Transverse colon (tissue), 4 donors: Measurements from ENCODE around the gene ABAT. TPM values are rescaled to one million over a fixed set of nuclear protein-coding genes. Genes with fewer than 3 reads are reported as not detected.

Experiments used
- DNase-seq: peaks from one replicate; pipeline ENCODE4 v3.0.0-alpha.2; 2019
- H3K27ac ChIP-seq, 4 donors: fragments of 200-600 bp; sonication (generic); 2 replicates each; pipeline ENCODE4 v1.5.1; 2016 to 2018; ENCODE audit warnings: inconsistent platforms in 4 of 4
- H3K27me3 ChIP-seq: fragments of 200-600 bp; sonication (generic); 2 replicates; pipeline ENCODE4 v1.5.1; 2017; ENCODE audit warnings: inconsistent platforms
- H3K36me3 ChIP-seq, 4 donors: fragments of 200-600 bp; sonication (generic); 2 replicates each; pipeline ENCODE4 v1.5.1; 2017 to 2019; ENCODE audit warnings: inconsistent platforms in 4 of 4
- H3K4me1 ChIP-seq, 4 donors: fragments of 200-600 bp; sonication (generic); 2 replicates each; pipeline ENCODE4 v1.5.1; 2017 to 2020; ENCODE audit warnings: inconsistent platforms in 4 of 4
- H3K4me3 ChIP-seq, 4 donors: fragments of 200-600 bp; sonication (generic); 1 replicate in 1 of 4; 2 replicates in 3 of 4; pipeline versions ENCODE4 v1.5.1 to v1.6.1; 2017 to 2019; ENCODE audit warnings: inconsistent platforms in 4 of 4
- H3K9me3 ChIP-seq, 2 donors: fragments of 200-600 bp; sonication (generic); 2 replicates each; pipeline ENCODE4 v1.5.1; 2017 to 2019; ENCODE audit warnings: inconsistent platforms in 2 of 2
- CTCF ChIP-seq, 5 experiments: fragments of 200-600 bp in 3 of 5; fragments of 450-650 bp in 2 of 5; sonication (generic) in 3 of 5; IDR thresholded peaks; 1 replicate in 2 of 5; 2 replicates in 3 of 5; pipeline ENCODE4 v1.5.1; 2016 to 2017; ENCODE audit warnings: antibody characterized with exemption in 5 of 5, inconsistent platforms in 3 of 5, mild to moderate bottlenecking in 2 of 5, moderate library complexity in 1 of 5
- EP300 ChIP-seq: sonication (generic); formaldehyde crosslinking; IDR thresholded peaks from one replicate; pipeline ENCODE4 v1.6.1; 2017; ENCODE audit warnings: antibody characterized with exemption, low read depth
- POLR2A ChIP-seq: fragments of 450-650 bp; IDR thresholded peaks from one replicate; pipeline ENCODE4 v1.6.1; 2016; ENCODE audit warnings: antibody characterized with exemption, mild to moderate bottlenecking, moderate library complexity
- POLR2AphosphoS5 ChIP-seq, 3 donors: sonication (generic); formaldehyde crosslinking; IDR thresholded peaks; one replicate each; pipeline ENCODE4 v1.6.1; 2016; ENCODE audit warnings: antibody characterized with exemption in 3 of 3
- WGBS, 2 donors: methylation state at CpG; one replicate each; pipeline ENCODE4 v1.1.5; 2018; ENCODE audit warnings: low coverage in 1 of 2; 5-methylcytosine and 5-hydroxymethylcytosine counted together
- in situ Hi-C, 4 donors: fragments of 200-750 bp; cut with MboI; loops; one replicate each; pipeline versions ENCODE4 v1.15.0 to v1.15.1; 2017; ENCODE audit warnings: low sequenced_read_pairs in 3 of 4, low pct_ligation_motif_present in 1 of 4, low pct_unique_long_range_greater_than_20kb in 1 of 4
- intact Hi-C: fragments of 100-400 bp; cut with DNase I; formaldehyde crosslinking; loops from one replicate; pipeline ENCODE4 v1.15.1; 2023; ENCODE audit warnings: low total_unique reads
- total RNA-seq, 4 donors: library from RNA; depleted of rRNA; stranded (reverse); fragments of >200 nt; gene quantifications; one replicate each; pipeline ENCODE4 v1.1.0, GENCODE V29; 2016

The ABAT gene
- total RNA-seq, 4 donors from 2014 or later: 15.7 to 35.2 (median 21.7) TPM

DNA sequence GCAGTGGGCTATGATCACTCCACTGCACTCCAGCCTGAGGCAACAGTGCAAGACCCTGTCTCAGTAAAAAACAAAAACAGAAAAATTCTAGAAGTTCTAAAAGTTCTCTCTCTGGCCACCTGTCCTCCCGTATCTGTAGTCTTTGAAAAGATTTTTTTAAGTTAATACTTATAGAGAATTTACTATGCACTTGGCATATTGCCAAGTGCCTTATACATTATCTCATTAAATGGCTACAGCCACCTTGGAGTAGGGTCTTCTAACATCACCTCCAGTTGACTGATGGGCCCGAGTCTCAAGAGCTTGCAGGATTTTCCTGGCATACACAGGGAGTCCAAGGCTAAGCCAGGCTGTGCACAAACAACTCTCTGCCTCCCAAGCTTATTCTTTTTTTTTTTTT is 78.3 kb downstream of the ABAT start:
- in situ Hi-C loops: no loop called here
- H3K36me3 ChIP-seq: no peaks in the 10 kb centered on the region
- intact Hi-C loops: no loop called here
- no peak overlapping the region for H3K27ac ChIP-seq
- no peaks in the 10 kb centered on the region for H3K27me3 ChIP-seq
- H3K4me3 ChIP-seq: no peak overlapping the region
- H3K9me3 ChIP-seq: no peaks in the 10 kb centered on the region
- no peak for DNase-seq
- 36 to 40% methylated on average over 2 of the region's 2 CpGs for WGBS, 2 donors
- no peaks in the 10 kb centered on the region for H3K4me1 ChIP-seq
- no peak for TF ChIP-seq EP300
- TF ChIP-seq CTCF (IDR thresholded peaks at IDR 0.05): no peak
- TF ChIP-seq POLR2AphosphoS5 (IDR thresholded peaks at IDR 0.05): no peak
- no peak for TF ChIP-seq POLR2A

GRCh38 chr16:8753416-8754054 is 79.1 kb downstream of the ABAT start:
- no peaks in the 10 kb centered on the region for H3K36me3 ChIP-seq
- intact Hi-C loops: no loop called here
- TF ChIP-seq EP300: no peak
- TF ChIP-seq CTCF (IDR thresholded peaks at IDR 0.05): no peak
- TF ChIP-seq POLR2AphosphoS5 (IDR thresholded peaks at IDR 0.05): no peak
- no peak for TF ChIP-seq POLR2A
- in situ Hi-C loops: no loop called here
- 67 to 100% methylated on average over 2 to 9 of the region's 9 CpGs for WGBS, 2 donors
- H3K27ac ChIP-seq: no peak overlapping the region
- DNase-seq: no peak
- no peaks in the 10 kb centered on the region for H3K27me3 ChIP-seq
- H3K9me3 ChIP-seq: no peaks in the 10 kb centered on the region
- H3K4me3 ChIP-seq: no peak overlapping the region
- no peaks in the 10 kb centered on the region for H3K4me1 ChIP-seq

- no peaks in the 10 kb centered on the region for H3K4me1 ChIP-seq
- TF ChIP-seq EP300 (no peak), POLR2A (no peak), CTCF (IDR thresholded peaks at IDR 0.05) (no peak), POLR2AphosphoS5 (IDR thresholded peaks at IDR 0.05) (no peak)
- H3K4me3 ChIP-seq: no peak overlapping the region
- no peaks in the 10 kb centered on the region for H3K36me3 ChIP-seq
- intact Hi-C loops (no loop called here), in situ Hi-C loops (no loop called here)
- no peaks in the 10 kb centered on the region for H3K9me3 ChIP-seq
- no peaks in the 10 kb centered on the region for H3K27me3 ChIP-seq
- no peak overlapping the region for H3K27ac ChIP-seq
- WGBS, 2 donors: 91% methylated on average over 5 of the region's 5 CpGs; no CpG with 5 or more reads in 1 of the 2 donors
- no peak for DNase-seq
Measured at GRCh38 chr16:8756755-8757154, 82.3 kb downstream of the ABAT start.

DNA sequence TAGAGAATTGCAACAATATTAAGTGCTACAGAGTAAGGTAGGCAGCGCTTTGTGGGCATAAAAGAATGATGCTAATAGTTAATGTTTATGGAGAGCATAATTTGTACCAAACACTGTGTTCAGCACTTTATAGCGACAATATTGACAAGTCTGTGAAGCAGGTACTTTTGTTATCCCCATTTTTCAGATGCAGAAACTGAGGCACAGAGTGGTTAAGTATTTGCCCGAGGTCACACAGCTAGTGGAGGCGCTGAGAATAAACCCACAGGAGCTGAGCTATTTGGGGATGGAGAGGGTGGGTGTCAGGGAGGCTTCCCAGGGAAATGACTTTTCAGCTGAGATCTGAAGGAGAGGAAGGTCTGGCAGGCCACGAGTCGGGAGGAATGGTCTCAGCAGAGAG is 83.6 kb downstream of the ABAT start:
- intact Hi-C loops: no loop called here
- H3K27me3 ChIP-seq: no peaks in the 10 kb centered on the region
- no peaks in the 10 kb centered on the region for H3K36me3 ChIP-seq
- no peak for DNase-seq
- H3K4me1 ChIP-seq: no peaks in the 10 kb centered on the region
- WGBS, 2 donors: 91 to 98% methylated on average over 4 to 6 of the region's 6 CpGs
- H3K4me3 ChIP-seq: no peak overlapping the region
- no peak for TF ChIP-seq CTCF (IDR thresholded peaks at IDR 0.05)
- H3K9me3 ChIP-seq: no peaks in the 10 kb centered on the region
- in situ Hi-C loops: no loop called here
- H3K27ac ChIP-seq: no peak overlapping the region
